GM23338 (cell line): ENCODE data around the gene ISLR2.
"Not testable (repeated sequence)": the region's sequence is repeated elsewhere in the genome, so short reads cannot be mapped to it uniquely, and the experiment has no call there.

Experiments used
- CREB1 ChIP-seq: fragments of 250-450 bp; sonication (Bioruptor Pico); IDR thresholded peaks from 2 replicates; pipeline ENCODE4 v1.5.0; 2020; ENCODE audit warnings: low read depth, mild to moderate bottlenecking, moderate library complexity
- CTCF ChIP-seq, 2 experiments: fragments of 200-600 bp in 1 of 2; sonication (generic) in 1 of 2; conservative IDR thresholded peaks; 2 replicates each; pipeline versions ENCODE4 v1.5.1 to v1.6.1; 2016 to 2017; ENCODE audit warnings: antibody characterized with exemption in 2 of 2, low read depth in 2 of 2, mild to moderate bottlenecking in 2 of 2, moderate library complexity in 1 of 2
- ETS1 ChIP-seq: IDR thresholded peaks from 2 replicates; pipeline ENCODE4 v1.6.1; 2016; ENCODE audit warnings: antibody characterized with exemption
- EZH2 ChIP-seq: fragments of 200-600 bp; sonication (generic); IDR thresholded peaks from one replicate; pipeline ENCODE4 v1.8.0; 2017; ENCODE audit warnings: antibody characterized with exemption, mild to moderate bottlenecking, low read depth; ENCODE audit not compliant: unreplicated experiment
- EZH2phosphoT487 ChIP-seq: fragments of 200-600 bp; sonication (generic); IDR thresholded peaks from one replicate; pipeline ENCODE4 v1.8.1; 2018; ENCODE audit warnings: antibody characterized with exemption; ENCODE audit not compliant: unreplicated experiment
- JUNB ChIP-seq: IDR thresholded peaks from one replicate; pipeline ENCODE4 v1.6.1; 2016; ENCODE audit warnings: antibody characterized with exemption; ENCODE audit not compliant: unreplicated experiment
- NANOG ChIP-seq: IDR thresholded peaks from 2 replicates; pipeline ENCODE4 v1.6.1; 2016; ENCODE audit warnings: antibody characterized with exemption, borderline replicate concordance
- POLR2AphosphoS5 ChIP-seq: IDR thresholded peaks from 2 replicates; pipeline ENCODE4 v1.6.1; 2016; ENCODE audit warnings: antibody characterized with exemption, low read depth
- REST ChIP-seq: IDR thresholded peaks from one replicate; pipeline ENCODE4 v1.6.1; 2018; ENCODE audit warnings: antibody characterized with exemption; ENCODE audit not compliant: unreplicated experiment
- STAT1 ChIP-seq: IDR thresholded peaks from one replicate; pipeline ENCODE4 v1.6.1; 2016; ENCODE audit warnings: antibody characterized with exemption; ENCODE audit not compliant: unreplicated experiment
- ZNF114 ChIP-seq: fragments of 250-450 bp; sonication (Bioruptor Pico); IDR thresholded peaks from 2 replicates; pipeline ENCODE4 v1.5.0; 2020; ENCODE audit warnings: mild to moderate bottlenecking, moderate library complexity
- ZNF331 ChIP-seq: fragments of 250-450 bp; sonication (Bioruptor Pico); IDR thresholded peaks from 2 replicates; pipeline ENCODE4 v1.5.0; 2020; ENCODE audit warnings: low read depth, mild to moderate bottlenecking, moderate library complexity
- ZNF462 ChIP-seq: fragments of 250-450 bp; sonication (Bioruptor Pico); IDR thresholded peaks from 2 replicates; pipeline ENCODE4 v1.5.0; 2020; ENCODE audit warnings: mild to moderate bottlenecking, moderate library complexity

GRCh38 chr15:74096753-74097474 lies 33.5 kb upstream of the ISLR2 start:
- TF ChIP-seq CTCF (conservative IDR thresholded peaks at IDR 0.05; ENCODE audit: low read depth in 2 of 2); POLR2AphosphoS5; EZH2phosphoT487; EZH2; REST; CREB1 (CRISPR knock-in tag); NANOG; ETS1; JUNB; ZNF114 (CRISPR knock-in tag); ZNF331; STAT1; ZNF462 (CRISPR knock-in tag): not testable (repeated sequence)
